Hematopoietic multipotent progenitor cell treated with erythropoietin and hydrocortisone succinate and interleukin-3 and kit ligand, for 6 days (in vitro differentiated cells): ENCODE measurements around the gene KDM2B.
A peak's percentile ranks its signal among the peaks of the same experiment; 100 is the strongest.

ENCODE experiments used
- DNase-seq: peaks from one replicate; pipeline ENCODE4 v3.0.0-alpha.2; 2015

The KDM2B gene

DNA sequence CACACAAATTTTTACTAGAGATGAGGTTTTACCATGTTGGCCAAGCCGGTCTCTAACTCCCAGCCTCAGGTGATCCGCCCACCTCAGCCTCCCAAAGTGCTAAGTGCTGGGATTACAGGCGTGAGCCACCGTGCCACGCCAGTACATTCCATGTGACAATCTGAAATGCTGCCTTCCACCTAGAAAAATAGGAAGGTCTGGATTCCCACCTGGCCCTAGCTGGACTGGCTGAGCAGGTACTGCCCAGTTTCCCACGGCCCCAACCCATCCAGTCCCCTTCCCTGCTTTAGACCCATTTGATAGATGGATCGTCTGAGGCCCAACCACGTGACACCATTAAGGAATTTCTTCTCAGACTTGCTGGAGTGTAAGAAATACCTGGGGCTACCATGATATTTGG lies 55.4 kb downstream of the KDM2B start:
- no peak for DNase-seq

DNA sequence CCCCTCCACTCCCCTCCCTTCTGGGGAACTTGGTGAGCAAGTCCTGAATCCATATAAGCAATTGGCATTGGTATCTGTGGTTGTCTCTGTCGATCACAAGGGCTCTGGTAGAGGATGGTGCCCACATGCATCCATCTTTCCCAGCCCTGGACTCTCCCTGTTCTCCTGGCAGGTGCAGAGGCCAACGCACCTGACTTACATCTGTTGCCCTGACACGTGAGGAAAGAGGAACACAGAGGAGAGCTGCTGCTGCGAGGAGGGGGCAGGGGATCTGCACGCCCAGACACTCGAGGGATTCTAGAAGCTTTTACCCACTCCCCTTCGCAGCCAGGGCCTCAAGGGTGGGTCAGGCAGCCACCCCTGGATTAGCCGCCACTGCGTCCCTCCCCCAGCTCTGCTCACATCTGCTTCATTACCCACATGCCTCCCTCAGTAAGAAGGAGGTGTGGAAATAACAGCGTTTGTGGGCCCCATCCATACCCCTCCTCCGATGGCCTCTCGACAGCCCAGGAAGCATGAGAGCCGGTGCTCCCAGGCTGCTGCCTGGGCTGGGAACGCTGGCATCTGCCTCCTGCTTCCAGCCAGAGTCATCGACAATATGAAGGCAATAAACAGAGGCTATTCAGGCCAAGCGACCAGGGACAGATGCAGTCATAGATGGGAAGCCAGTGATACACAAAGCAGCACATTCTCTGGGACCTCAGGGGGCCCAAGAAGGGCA lies 56.5 kb downstream of the KDM2B start:
- DNase-seq: no peak

- no peak for DNase-seq
Observed at GRCh38 chr12:121523741-121524140, 57.1 kb downstream of the KDM2B start.

- DNase-seq: no peak
Observed at GRCh38 chr12:121522971-121523370, 57.9 kb downstream of the KDM2B start.

- no peak for DNase-seq
Observed at GRCh38 chr12:121520586-121521086, 60.2 kb downstream of the KDM2B start.

DNA sequence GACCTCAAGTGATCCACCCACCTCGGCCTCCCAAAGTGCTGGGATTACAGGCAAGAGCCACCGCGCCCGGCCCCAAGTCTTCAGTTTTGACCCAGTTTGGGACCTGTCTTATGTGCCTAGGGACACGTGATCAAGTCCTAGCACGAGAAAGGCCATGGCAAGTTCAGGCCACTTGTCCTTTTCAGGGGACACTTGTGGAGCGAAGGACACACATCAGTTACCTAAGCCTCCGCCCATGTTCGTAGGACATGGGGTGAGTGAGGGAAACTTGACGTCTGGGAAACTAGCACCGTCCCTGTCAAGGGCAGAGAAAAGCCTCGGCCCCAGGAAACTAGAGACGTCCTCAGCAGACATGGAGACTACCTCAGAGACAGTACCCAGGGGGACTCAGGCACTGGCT lies 60.7 kb downstream of the KDM2B start:
- DNase-seq: no peak

- no peak for DNase-seq
Observed at GRCh38 chr12:121519227-121519626, 61.6 kb downstream of the KDM2B start.

DNA sequence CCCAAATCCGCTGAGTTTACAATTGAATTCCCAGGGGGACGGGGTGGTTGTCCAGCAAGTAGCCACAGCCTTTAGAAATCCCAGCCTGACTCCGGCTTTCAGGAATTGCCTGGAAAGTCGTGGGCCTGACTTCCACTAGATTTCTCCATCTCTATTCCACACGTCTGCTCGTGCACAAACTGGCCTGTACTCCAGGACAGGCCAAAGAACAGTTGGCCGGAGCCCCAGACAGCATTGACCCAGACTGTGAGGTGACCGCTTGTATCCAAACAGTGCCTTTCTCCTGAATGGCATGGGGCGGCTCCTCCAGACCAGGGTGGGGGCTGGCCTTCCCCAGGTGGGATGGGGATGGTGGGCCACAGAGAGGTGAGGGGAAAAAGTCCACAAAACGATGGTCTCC lies 62.2 kb downstream of the KDM2B start:
- DNase-seq: no peak

DNA sequence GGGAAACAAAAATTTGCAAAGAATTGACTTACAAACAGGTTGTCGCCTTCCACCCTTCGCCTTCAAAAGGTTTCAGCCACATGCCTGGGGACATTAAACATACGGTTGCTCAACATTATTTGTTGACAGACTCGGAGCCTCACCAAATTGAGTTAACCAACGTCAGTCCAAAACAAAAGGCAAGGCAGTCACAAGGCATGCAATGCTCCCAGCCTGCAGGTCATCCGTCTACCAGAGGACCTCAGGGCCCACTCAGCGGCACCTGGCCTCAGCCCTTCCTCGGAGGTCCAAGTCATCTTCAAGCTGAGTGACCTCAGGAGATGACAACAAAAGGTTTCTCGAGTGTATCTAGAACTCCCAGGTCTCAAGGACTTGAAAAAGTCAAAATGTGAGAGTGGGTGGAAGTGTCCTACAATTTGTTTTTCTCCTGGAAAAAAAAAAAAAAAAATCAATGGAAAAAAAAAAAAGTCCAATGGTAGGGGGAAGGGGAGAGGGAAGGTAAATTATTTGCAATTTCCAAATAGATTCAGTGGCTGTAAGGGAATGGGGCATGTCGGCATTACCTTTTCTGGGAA lies 64.3 kb downstream of the KDM2B start:
- DNase-seq: no peak

GRCh38 chr12:121515615-121516014 lies 65.2 kb downstream of the KDM2B start:
- no peak for DNase-seq

DNA sequence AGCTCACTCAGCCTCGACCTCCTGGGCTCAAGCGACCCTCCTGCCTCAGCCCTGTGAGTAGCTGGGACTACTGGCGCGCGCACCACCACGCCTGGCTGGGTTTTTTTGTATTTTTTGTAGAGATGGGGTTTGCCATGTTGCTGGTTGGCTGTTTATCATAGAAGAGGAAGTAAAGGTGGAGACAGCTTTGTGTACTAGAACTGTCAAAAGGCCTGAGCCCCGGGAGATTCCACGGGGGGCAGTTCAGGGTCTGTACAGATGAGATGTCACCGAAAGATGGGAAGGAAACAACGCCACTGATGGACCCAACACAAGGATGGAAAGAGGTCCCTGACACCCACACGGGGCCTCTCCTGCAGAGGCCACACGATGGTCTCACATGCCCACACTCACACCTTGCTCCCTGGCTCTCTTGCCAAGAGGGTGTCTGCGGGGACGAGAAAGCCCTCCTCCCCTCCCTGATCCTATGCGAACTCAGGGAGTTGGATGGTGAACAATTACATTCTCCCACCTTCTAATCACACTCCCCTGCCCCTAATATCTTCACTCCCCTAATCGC lies 66.6 kb downstream of the KDM2B start:
- DNase-seq: no peak

- DNase-seq: peak; percentile 72
Observed at GRCh38 chr12:121513464-121514183, 67.2 kb downstream of the KDM2B start.

- DNase-seq: no peak
Observed at GRCh38 chr12:121512561-121512960, 68.3 kb downstream of the KDM2B start.

GRCh38 chr12:121511916-121512315 lies 68.9 kb downstream of the KDM2B start:
- DNase-seq: no peak

GRCh38 chr12:121509339-121509738 lies 71.5 kb downstream of the KDM2B start:
- DNase-seq: no peak

DNA sequence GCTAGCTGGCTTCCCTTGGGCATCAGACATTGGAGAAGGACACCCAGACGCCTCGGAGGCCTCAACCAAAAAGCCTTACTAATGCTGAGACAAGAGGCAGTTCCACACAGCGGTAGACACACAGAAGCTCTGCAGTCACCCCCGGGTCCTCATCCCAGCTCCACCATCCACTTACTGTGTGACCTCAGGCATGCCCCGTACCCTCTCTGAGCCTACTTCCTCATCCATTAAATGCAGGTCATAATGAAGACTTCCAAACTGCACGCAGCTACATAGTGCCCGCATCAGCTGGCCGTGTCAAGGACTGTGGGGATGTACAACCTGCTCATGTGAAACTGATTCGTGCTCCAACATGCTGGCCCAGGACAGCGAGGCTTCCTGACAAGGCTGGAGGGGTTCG lies 72.3 kb downstream of the KDM2B start:
- DNase-seq: no peak

DNA sequence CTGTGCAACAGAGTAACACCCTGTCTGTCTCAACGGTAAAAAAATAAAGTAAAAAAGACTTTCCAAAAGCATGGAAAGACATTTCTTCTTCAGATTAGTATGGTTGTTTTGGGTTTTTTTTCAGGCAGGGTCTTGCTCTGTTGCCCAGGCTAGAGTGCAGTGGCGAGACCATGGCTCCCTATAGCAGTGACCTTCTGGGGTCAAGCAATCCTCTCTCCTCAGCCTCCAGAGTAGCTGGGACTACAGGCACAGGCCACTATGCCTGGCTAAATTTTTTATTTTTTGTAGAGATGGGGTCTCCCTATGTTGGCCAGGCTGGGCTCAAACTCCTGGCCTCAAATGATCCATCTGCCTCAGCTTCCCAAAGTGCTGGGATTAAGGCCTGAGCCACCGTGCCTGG lies 72.8 kb downstream of the KDM2B start:
- no peak for DNase-seq

DNA sequence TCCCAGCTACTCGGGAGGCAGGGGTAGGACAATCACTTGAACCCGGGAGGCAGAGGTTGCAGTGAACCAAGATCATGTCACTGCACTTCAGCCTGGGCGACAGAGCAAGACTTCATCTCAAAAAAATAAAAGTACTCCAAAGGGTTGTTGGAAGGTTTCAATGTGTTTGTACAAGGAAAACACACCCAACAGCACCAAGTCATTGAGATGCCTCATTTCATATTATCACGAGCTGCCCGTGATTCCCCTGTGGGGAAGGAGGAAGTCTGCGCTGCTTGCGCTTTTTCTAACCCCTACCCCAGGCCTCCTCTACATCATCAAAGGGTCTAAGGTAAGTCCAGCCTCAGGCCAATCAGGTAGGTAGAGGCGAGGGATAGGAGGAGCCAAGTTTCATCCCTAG lies 73.6 kb downstream of the KDM2B start:
- no peak for DNase-seq

GRCh38 chr12:121505513-121505912 lies 75.3 kb downstream of the KDM2B start:
- no peak for DNase-seq

DNA sequence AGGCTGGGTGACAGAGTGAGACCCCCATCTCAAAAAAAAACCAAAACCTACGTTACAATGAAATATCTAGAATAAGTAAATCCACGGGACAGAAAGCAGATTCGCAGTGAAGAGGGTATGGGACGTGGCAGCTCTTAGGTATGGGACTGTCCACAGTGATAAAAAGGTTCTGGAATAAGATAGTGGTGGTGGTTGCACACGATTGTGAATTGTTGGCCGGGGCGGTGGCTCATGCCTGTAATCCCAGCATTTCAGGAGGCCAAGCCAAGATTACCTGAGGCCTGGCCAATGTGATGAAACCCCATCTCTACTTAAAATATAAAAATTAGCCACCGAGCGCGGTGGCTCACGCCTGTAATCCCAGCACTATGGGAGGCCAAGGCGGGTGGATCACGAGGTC lies 76.3 kb downstream of the KDM2B start:
- DNase-seq: no peak

DNA sequence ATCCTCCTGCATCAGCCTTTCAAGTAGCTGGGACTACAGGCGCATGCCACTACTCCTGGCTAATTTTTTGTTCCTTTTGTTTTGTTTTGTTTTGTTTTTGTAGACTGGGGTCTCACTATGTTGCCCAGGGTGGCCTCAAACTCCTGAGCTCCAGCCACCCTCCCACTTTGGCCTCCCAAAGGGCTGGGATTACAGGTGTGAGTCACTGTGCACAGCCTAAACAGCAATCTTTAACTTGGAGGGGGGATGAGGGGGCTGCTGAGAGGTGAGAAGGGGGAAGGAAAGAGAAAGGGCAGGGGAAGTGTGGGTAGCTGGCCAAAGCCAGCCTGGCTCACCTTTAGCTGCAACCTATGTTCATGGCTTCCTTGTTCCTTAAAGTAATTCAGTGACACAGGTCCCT lies 77.4 kb downstream of the KDM2B start:
- DNase-seq: no peak

GRCh38 chr12:121501946-121502345 lies 78.9 kb downstream of the KDM2B start:
- no peak for DNase-seq

DNA sequence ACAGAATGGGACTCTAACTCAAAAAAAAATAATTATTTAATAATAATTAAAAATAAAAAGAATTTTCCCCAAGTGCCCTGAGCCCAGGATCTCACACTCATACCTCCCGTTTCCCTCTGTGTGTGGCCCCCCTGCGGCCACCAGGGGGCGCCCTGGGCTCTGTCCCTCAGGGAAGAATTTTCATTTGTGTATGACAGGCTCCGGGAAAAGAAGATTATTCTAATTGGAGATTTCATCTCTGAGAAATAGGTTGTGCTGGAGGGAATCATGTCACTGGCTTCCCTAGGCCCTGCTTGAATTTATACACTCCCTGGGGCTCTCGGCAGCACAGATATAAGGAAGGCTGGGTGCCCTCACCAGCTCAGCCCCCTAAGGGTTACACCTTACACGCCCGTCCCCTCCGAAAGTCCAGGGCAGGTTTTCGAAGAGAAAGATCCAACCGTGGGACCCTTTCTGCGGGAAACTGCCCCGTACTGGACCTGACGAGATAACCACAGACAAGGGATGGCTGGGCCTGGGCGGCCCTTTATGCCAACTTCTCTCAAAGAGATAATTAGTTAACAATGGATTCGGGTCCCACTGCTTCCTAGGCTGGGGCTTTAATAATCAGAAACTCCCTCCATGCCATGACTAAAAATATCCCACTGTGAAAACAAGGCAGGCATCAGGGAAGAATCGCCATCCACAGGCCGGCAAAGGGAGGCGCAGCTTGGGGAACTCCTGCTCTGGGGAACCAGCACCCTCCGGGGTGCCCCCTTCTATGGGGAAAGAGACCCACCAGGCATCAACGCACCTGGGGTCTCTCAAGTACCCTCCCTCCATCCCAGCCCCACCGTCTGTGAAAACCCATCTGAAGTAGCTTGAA lies 80.7 kb downstream of the KDM2B start:
- DNase-seq: peak; percentile 74
